Jurkat, Clone E6-1 (cell line): ENCODE results near the gene TRIM67.
"Not testable (repeated sequence)": the region's sequence is repeated elsewhere in the genome, so short reads cannot be mapped to it uniquely, and the experiment has no call there.

Source experiments
- DNase-seq: peaks from one replicate; pipeline ENCODE4 v3.0.0-alpha.2; 2011; ENCODE audit warnings: low read depth, low spot score
- H3K4me3 ChIP-seq: 2 replicates; pipeline ENCODE4 v1.5.1; 2011; ENCODE audit warnings: mild to moderate bottlenecking, low read length, control low read depth, moderate library complexity

Gene TRIM67

DNA sequence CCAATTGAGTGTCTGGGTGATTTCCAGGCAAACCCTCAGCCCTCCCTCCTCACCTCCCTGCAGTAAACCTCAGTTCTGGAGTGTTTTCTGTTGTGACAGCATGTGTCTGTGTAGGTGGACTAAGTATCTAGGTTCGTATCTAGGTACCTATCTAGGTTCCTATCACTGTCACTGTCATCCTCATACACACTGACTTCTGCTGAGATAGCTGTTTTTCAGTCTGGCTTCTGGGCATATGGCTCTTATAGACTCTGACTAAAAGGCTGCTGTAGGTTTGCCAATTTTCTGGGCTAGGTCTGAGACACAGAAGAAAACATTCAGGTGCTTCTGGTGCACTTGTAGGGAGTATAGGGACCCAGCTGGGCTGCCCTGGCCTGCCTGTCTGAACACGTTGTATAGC lies 8.1 kb upstream of the TRIM67 start:
- no peak for DNase-seq
- no peak overlapping the region for H3K4me3 ChIP-seq

DNA sequence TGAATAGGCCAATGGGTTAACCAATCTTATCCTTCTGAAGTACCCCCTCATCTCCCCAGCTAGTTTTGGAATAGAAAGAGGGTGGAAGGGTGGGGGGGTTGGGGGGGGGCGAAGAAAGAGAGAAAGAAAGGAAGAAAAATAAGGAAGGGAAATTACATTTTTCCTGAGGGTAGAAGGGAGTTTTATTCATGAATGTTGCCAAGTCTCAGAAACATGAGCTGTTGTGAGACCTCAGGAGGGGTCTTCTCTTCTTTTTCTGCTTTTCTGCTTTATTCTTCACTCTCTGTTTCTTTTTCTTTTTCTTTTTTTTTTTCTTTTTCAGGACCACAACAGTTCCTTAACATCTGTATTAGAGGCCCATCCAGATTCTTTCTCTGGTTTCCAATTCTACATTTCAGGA lies 6.0 kb upstream of the TRIM67 start:
- DNase-seq, result no peak
- H3K4me3 ChIP-seq, result no peak overlapping the region

DNA sequence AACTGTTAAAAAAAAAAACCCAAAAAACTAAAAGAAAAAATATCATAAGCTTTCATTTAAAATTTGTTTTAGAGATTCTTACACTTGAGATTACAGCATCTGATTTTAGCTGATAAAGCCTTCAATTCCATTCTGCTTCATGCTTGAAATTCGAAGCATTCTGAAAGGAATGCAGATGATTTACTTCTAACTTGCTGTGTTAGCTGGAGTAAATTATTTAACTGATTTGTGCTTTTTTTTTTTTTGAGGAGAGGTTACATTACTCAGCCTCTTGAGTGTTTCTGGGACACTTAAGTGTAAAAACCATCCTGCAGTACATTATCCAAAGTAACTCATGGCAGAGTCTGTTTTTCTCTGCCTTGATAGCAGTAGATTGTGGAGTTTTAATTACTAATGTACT lies 4.5 kb upstream of the TRIM67 start:
- no peak for DNase-seq

DNA sequence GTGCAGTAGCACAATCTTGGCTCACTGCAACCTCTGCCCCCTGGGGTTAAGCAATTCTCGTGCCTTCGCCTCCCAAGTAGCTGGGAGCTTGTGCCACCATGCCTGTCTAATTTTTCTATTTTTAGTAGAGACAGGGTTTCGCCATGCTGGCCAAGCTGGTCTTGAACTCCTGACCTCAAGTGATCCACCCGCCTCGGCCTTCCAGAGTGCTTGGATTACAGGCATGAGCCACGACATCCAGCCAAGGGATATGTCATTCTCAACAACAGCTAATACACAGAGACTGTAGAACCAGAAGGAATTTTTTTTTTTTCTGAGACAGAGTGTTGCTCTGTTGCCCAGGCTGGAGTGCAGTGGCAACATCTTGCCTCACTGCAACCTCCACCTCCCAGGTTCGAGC lies 3.7 kb upstream of the TRIM67 start:
- not testable (repeated sequence) for DNase-seq, H3K4me3 ChIP-seq

More for the DNA sequence above, 4.5 kb upstream of the TRIM67 start:
- H3K4me3 ChIP-seq, result no peak overlapping the region

DNA sequence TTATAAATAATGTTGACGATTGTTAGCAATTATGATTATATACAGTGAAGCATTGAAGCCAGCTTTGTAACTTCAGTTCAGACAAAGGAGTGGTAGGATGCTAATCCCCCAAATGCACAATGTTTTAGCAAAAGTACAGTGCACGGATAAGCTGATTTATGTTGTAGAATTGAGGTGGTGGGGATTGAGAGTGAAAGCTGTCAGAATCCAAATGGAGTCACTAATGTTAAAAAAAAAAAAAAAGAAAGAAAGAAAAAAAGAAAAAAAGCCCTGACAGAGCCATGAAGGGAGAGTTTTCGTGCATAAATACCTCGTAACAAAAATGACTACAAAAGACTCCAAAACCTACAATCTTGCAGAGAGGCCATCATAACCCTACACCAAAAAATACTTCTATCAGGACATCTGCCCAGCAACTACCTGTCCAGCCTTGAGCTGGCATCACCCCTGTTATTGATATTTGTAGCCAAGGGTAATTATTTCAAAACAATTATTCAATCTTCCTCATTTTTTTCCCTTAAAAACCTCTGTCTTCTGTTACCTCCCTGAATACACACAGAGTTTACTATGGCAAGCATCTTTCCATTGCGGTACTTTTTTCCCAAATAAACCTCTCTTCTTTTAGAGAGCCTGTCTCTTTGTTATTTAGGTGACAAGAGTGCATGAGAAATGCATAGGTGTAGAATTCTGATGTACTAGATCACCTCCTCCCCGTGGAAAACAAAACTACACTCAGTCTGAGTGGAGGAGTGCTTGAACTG lies 2.5 kb upstream of the TRIM67 start:
- no peak overlapping the region for H3K4me3 ChIP-seq
- no peak for DNase-seq

DNA sequence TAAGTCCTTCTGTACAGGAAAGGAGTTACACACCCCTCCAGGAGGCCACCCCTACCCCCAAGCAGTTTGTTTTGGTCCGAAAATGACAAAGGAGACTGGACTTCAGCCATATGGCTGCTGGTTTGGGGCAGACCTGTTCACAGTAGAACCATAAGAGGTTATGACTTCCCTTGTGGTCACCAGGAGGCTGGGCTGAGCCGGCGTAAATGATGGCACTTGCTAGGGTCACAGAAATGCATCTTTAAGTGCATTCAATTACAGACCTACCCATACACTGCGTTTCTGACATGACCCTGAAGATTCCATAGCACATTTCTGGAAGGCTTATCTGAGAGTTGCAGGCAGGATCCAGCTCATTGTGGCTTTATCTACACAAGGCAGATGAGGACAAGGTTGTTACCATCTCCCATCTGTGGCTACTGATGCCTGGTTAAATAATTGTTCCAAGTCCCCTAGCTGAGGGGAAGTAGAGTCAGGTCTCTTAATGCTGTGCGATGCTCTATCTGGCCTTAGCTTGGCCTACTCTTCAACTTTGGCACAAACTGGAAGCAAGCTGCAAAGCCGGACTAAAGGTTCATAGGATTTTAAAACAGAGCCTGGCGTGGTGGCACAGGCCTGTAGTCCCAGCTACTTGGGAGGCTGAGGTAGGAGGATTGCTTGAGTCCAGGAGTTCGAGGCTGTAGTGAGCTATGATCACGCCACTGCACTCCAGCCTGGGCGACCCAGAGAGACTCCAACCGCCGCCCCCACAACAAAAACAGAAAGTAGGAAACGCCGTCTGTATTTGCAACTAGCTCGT lies 1.7 kb upstream of the TRIM67 start:
- DNase-seq, result no peak
- H3K4me3 ChIP-seq, result no peak overlapping the region

DNA sequence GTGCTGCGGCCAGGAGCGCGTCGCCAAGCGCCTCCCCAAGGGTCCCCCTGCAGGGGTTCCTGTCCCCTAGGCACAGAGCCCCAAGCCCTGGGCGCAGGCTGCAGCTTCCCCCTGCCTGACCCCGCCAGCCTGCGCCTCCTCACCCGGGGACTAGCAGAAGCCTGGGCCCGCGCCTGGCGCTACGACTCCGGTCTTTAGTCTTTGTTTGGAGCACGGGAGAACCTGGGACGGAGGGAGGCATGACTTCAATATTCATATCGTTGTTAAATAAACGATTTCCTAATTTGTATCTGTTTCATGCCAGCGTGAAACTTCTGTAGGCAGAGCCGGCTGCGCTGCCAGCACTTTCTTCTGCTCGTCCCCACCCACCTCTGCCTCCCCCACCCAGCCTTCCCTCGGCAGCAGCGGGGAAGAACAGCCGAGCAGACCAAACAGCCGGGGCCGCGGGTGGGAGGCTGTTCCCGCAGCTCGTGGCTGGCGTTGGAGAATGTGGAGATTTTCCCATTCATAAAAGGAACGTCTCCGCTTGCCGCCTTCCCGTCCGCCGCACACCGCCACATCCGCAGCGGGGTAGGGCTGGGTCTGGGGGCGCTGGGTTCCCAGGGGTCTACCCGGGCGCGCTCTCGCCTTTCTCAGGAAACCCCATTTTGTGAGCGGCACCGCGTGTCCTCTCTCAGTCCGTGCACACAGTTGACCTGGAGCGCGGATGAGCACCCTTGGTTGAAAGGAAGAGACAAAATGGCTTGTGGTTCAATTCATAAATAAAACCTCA lies 777 bp upstream of the TRIM67 start:
- H3K4me3 ChIP-seq, result no peak overlapping the region

DNA sequence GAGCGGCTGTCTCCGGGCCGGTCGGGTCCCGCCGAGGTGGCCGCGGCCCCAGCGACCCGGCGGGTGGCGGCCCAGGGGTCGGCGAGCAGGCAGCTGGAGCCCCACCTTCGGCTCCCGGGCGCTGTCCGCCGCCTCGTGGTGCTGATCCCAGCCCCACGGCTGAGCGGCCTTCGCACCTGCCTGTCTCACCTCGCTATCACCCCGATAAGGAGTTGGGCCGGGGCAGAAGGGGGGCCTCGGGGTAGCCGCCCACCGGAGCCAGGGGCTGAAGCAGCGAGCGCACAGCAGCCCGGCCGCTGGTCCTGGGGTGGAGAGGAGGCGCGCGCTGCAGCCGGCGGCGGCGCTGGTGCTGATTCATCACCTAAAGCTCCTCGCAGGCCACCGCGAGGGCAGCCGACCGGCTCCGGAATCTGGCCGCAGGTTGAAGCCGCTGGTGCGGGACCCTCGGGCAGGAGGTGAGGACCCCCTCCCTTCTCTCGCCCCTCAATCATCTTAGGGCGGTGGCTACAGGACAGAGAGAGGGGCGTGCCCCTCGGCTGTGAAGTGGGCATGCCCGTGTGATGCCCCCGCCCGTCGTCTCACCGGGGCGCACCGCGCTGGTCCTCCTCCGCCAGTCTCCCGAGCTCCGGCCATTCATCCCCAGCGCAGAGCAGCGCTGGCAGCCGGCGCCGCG lies 575 bp downstream of the TRIM67 start:
- no peak for DNase-seq
- no peak overlapping the region for H3K4me3 ChIP-seq

More for the DNA sequence above, 777 bp upstream of the TRIM67 start:
- no peak for DNase-seq

DNA sequence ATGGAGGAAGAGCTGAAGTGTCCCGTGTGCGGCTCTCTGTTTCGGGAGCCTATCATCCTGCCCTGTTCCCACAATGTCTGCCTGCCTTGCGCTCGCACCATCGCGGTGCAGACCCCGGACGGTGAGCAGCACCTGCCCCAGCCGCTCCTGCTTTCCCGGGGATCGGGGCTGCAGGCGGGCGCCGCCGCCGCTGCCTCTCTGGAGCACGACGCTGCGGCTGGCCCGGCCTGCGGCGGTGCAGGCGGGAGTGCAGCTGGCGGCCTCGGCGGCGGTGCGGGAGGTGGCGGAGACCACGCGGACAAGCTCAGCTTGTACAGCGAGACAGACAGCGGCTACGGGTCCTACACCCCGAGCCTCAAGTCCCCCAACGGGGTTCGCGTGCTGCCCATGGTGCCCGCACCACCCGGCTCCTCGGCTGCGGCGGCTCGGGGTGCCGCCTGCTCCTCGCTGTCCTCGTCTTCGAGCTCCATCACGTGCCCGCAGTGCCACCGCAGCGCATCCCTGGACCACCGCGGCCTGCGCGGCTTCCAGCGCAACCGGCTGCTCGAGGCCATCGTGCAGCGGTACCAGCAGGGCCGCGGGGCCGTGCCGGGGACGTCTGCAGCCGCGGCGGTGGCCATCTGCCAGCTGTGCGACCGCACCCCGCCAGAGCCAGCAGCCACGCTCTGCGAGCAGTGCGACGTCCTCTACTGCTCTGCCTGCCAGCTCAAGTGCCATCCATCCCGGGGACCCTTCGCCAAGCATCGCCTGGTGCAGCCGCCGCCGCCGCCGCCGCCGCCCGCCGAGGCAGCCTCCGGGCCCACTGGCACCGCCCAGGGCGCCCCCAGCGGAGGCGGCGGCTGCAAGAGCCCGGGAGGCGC lies 1.3 kb downstream of the TRIM67 start:
- no peak for DNase-seq

DNA sequence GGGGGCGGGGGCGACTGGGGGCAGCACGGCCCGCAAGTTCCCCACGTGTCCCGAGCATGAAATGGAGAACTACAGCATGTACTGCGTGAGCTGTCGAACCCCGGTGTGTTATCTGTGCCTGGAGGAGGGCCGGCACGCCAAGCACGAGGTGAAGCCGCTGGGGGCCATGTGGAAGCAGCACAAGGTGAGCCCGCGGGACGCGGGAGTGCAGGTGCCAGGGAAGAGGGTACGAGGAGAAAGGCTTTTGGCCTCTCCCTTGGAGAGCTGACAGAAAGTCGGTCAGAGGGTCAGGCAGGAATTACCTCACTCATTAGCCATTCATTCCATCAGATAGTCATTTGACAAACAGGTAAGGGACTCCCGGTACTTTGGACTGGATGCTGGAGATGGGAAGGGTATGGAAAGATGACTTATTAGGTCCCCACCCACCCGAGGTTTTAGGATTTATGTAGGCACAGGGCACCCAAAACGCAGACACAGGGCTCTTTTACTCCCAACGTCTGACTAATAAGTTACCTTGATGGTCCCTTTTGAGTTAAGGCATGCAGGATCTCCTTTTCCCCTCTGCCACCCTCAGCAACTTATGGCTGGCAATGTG lies 2.1 kb downstream of the TRIM67 start:
- H3K4me3 ChIP-seq, result no peak overlapping the region

More for the DNA sequence above, 1.3 kb downstream of the TRIM67 start:
- H3K4me3 ChIP-seq, result no peak overlapping the region

DNA sequence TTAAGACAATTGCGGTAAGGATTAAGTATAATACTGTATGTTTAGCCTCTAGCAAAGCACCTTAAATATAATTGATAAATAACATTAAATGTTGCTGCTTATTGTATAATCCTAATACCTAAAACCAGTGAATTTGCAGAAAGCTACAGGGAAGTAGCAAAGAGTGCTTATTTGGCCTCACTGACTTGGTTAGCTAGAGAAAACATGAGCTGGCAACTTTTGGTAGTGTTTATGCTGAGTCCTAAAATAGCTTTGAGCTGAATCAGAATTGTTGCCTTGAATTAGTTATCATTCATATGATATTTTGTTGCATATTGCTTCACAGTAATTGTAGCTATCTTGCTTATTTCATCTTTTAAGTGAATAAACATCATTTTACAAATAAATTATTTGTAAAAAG lies 3.5 kb downstream of the TRIM67 start:
- no peak for DNase-seq
- H3K4me3 ChIP-seq, result no peak overlapping the region

More for the DNA sequence above, 2.1 kb downstream of the TRIM67 start:
- no peak for DNase-seq

DNA sequence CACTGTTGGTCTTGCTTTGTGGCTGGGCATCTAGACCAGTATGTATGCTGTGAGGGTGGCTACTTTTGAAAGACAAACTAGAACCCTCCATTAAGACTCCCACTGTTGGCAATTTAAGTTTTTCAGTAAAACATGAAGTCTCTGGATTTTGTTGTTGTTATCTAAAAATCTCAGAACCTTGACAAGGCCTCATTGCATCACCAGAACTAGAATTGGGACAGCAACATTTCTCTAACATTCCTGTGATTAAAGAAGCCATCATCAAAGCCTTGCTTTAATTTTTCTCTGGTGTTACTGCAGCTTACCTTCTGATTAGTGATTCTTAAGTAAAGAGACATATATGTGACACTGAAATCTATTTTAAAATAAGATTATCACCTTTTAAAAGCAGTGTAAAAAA lies 4.5 kb downstream of the TRIM67 start:
- H3K4me3 ChIP-seq, result no peak overlapping the region
- DNase-seq, result no peak

DNA sequence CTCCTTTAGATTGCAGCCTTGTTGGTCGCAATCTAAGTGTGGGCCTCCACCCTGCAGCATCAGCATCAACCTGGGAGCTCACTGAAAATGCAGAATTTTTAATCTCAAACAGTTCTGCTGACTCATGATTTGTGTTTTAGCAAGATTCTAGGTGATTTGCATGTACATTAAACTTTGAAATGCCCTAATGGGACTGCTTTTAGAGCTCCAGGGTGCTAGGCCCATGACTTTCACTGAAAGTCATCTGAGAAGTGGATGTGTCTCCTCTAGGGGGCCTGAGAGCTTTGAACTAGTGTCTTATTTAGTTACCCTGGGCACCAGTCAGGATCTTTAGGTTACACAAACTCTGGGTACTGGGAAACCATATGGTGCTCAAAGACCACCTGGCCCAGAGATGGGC lies 9.0 kb downstream of the TRIM67 start:
- no peak overlapping the region for H3K4me3 ChIP-seq
- DNase-seq, result peak; percentile 27

DNA sequence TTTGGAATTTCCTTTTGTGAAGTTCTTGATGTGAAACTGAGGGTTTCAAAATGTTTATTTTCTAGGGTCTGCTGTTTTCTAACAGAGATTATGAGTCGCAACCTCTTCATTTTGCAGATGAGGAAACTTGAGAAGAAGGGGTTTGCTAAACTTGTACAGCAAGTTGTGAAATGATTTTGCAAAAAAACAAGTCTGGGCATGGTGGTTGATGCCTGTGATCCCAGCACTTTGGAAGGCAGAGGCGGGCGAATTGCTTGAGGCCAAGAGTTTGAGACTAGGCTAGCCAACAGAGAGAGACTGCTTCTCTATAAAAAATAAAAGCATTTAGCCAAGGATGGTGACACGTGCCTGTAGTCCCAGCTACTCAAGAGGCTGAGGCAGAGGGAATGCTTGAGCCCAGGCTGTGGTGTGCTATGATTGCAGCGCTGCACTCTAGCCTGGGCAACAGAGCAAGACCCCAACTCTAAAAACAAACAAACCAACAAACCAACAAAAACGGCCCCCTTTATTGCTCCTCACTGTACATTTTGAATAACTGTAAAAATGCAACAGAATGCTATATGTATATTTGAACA lies 9.9 kb downstream of the TRIM67 start:
- no peak for DNase-seq
- H3K4me3 ChIP-seq, result no peak overlapping the region

DNA sequence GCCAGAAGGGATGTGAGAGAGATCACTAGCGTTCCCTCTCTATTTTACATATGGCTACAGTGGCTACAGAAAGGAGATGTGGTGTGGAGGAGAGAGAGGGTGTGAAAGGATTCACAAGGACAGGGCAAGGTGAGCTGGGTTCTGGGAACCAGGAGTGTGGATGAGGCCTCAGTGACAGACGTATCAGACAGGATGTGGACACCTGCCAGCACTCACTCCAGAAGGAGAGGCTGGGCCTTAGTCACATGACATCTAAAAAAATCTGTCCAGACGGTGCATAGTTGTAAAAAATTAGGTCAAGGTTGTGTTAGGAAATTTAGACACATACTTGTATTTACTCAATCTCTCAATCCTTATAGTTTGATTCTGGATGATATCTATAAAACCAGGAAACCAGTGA lies 10.6 kb downstream of the TRIM67 start:
- DNase-seq, result no peak

DNA sequence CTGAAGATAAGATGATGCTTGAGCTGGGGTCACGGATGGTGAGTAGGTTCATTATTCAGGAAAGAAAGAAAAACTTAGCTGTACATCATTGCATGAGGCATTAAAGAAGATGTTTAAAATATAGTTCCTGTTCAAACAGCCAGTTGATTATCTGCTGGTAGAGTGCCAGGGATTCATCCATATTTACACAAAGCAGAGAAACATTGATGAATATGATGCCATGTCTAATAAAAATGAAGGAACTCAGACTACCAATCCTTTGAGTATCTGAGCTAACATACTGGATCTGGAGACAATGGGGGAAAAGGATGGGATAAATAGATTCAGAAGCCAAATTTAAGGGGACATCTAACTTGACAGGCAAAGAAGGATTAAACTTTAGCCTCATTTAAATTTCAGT lies 14.6 kb downstream of the TRIM67 start:
- H3K4me3 ChIP-seq, result no peak overlapping the region
- DNase-seq, result no peak

More for the DNA sequence above, 10.6 kb downstream of the TRIM67 start:
- no peak overlapping the region for H3K4me3 ChIP-seq

DNA sequence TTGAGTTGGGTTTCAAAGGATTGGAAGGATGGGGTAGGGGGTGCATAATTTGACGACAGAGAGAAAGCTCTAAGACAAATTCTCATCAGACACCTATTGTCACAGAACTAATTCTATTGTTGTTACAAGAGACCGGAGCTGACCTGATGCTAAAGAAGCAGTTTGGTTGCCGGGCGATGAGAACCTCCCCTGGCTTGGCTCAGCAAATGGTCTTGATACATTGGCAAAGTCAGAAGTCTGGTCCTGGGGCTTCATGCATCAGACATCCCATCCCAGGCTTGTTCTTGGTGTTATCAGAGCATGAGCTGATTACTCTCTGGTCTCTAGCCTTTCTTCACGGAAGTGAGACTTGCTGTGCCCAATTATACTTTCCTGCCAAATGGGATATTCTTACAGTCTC lies 15.4 kb downstream of the TRIM67 start:
- H3K4me3 ChIP-seq, result no peak overlapping the region
- no peak for DNase-seq

DNA sequence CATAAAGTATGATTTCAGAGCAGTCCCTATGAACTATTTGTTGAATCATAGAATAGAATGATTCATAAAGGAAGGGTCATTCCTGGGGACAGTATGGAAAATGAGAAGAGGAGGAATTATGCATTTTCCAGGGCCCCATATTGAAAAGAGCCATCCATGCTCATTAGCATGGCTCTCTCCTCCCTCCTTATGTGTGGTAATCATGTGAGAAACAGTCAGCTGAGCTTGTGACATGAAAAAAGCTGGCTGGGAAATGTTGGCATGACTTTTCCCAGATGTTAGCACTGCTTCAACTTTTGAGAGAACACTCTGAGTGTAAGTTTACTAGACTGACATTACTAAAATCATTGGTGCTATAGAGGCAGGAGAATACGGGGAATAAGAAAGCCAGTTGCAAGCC lies 16.1 kb downstream of the TRIM67 start:
- no peak overlapping the region for H3K4me3 ChIP-seq
- DNase-seq, result no peak
